Measurements from ENCODE around the gene AVEN. TPM values are rescaled to one million over a fixed set of nuclear protein-coding genes. Genes with fewer than 3 reads are reported as not detected.

The AVEN gene
- total RNA-seq, 2 experiments from 2014 or later = 13.1 to 13.4 TPM

DNA sequence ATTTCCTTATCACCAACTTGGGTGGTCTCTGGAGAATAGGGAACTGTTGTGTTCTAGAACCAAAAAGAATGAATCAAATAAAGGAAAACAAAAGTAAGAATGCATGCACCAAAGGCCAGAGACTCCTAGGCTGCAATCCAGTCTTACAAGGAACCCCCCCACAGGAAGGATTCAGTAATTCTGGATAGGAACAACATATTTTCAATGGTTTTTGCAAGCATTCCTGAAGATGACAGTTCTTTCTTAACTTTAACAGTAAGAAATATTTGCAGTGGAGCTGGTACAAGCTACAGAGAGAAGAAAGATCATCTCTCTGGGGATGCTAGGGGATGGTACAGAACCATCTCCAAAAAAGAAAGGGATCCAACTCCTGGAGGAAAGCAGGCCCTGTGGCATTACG, 186.9 kb downstream of the AVEN start:
- H3K27ac Mint-ChIP-seq = no peak overlapping the region
- CTCF ChIA-PET = no interaction called here
- H3K9me3 Mint-ChIP-seq = no peaks in the 10 kb centered on the region

DNA sequence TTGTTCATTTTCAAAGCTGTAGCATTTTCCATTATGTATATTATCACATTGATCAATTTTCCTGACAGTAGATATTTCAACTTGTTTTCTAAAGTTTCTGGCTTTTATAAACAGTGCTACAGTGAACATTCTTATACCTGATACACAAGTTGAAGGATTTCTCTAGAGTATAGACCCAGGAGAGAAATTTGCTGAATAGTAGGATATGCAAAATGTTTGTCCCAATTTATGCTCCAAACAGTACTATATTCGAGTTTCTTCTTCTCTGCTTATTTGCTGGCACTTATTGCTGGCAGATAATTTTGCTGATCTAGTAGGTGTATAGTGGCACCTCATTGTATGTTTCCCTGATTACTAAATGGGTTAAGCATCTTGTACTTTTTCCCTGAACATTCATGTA, 187.9 kb downstream of the AVEN start:
- CTCF ChIA-PET = no interaction called here
- no peaks in the 10 kb centered on the region for H3K9me3 Mint-ChIP-seq
- H3K4me1 Mint-ChIP-seq (ENCODE audit: low read depth) = no peaks in the 10 kb centered on the region
- H3K4me3 Mint-ChIP-seq = no peak overlapping the region
- no peaks in the 10 kb centered on the region for H3K27me3 Mint-ChIP-seq
- no peak overlapping the region for H3K27ac Mint-ChIP-seq
- POLR2A ChIA-PET = no interaction called here
- DNase-seq = no peak
- no peaks in the 10 kb centered on the region for H3K36me3 Mint-ChIP-seq
- intact Hi-C loops (cut with micrococcal nuclease) = no loop called here

More for the DNA sequence above, 186.9 kb downstream of the AVEN start:
- intact Hi-C loops (cut with micrococcal nuclease) = no loop called here
- no peak for DNase-seq
- Mint-ChIP-seq H3K36me3 (no peaks in the 10 kb centered on the region), H3K4me3 (no peak overlapping the region), H3K27me3 (no peaks in the 10 kb centered on the region), H3K4me1 (ENCODE audit: low read depth) (no peaks in the 10 kb centered on the region)
- POLR2A ChIA-PET = no interaction called here

DNA sequence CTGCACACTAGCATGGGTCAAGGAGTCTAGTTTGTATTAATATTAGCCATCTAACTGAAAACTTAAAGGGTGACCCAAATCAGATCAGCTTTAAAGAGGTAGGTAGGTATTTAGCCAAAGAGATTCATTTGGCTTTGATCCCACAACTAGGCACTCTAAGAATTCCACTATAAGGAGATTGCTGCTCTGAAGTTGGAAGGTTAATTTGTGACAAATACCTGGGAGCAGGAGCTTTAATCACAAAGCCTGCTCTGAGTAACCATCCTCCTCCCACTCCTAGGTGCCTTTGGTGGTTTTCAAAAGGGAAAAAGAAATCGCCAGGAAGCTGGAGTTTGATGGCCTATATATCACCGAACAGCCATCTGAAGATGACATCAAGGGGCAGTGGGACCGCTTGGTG, 191.0 kb downstream of the AVEN start:
- Mint-ChIP-seq H3K4me1 (ENCODE audit: low read depth) (no peaks in the 10 kb centered on the region), H3K27me3 (no peaks in the 10 kb centered on the region), H3K9me3 (no peaks in the 10 kb centered on the region), H3K27ac (no peak overlapping the region), H3K4me3 (no peak overlapping the region), H3K36me3 (no peaks in the 10 kb centered on the region)
- POLR2A ChIA-PET = no interaction called here
- CTCF ChIA-PET = no interaction called here
- DNase-seq = no peak
- intact Hi-C loops (cut with micrococcal nuclease) = no loop called here

DNA sequence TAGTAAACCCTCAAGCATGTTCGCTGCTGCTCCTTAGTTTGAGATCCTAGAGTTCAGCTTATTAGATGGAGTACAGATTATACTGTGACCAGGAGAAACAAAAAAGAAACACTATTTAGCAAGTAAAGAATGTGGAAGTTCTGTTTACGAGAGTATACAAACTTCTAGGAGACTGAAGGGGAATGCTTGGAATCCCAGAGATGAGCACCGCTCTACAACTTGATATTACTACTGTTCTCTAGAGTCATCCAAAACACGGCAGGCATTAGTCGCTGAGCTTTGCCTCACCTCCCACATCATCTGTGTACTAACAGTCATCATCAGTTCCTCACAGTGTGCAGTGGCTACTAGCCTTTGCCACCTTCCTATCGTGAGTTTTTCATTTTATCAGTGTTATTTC, 192.1 kb downstream of the AVEN start:
- DNase-seq = no peak
- H3K27ac Mint-ChIP-seq = no peak overlapping the region
- no peaks in the 10 kb centered on the region for H3K9me3 Mint-ChIP-seq
- ChIA-PET CTCF (no interaction called here), POLR2A (no interaction called here)
- no peaks in the 10 kb centered on the region for H3K36me3 Mint-ChIP-seq
- peaks cover 3% of the 10 kb centered on the region for H3K27me3 Mint-ChIP-seq
- H3K4me3 Mint-ChIP-seq = no peak overlapping the region
- intact Hi-C loops (cut with micrococcal nuclease) = no loop called here
- H3K4me1 Mint-ChIP-seq (ENCODE audit: low read depth) = no peaks in the 10 kb centered on the region

DNA sequence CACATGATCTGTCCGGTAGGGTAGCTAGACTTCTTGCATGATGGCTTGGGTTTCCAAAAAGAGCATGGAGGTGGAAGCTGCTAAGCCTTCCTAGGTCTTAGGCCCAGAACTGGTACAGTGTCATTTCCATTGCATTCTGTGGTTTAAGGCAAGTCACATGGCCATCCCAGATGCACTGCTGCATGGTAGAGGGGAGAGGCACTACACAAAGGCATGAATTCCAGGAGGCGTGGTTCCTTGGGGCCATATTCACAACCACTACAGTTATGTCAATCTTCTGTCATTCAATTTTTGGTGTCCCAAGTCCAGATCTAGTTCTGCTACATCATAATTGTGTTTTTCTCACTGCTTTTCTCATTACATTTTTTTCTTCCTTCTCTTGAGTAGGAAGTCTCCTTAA, 192.9 kb downstream of the AVEN start:
- ChIA-PET CTCF (no interaction called here), POLR2A (no interaction called here)
- no peak overlapping the region for H3K27ac Mint-ChIP-seq
- intact Hi-C loops (cut with micrococcal nuclease) = no loop called here
- DNase-seq = no peak
- no peaks in the 10 kb centered on the region for H3K4me1 Mint-ChIP-seq (ENCODE audit: low read depth)
- H3K4me3 Mint-ChIP-seq = no peak overlapping the region
- H3K36me3 Mint-ChIP-seq = no peaks in the 10 kb centered on the region
- no peaks in the 10 kb centered on the region for H3K9me3 Mint-ChIP-seq
- H3K27me3 Mint-ChIP-seq = peaks cover 3% of the 10 kb centered on the region

DNA sequence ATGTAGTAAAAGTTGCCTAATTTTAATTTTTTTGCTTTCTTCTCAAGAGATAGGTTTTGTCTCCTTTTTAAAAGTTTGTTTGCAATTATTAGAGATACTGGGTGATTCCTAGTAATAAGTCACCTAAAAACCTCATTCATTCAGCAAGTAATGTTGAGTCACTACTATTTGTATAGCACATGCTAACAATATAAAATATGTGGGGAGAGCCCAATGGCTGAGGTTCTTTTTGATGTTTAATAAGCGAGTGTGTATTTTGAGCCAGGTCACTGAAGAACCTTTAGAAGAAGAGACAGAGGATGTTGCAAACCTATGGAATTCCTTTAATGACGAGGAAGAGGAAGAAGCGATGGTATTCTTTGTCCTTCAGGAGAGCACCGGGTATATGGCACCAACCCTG, 194.4 kb downstream of the AVEN start:
- no peaks in the 10 kb centered on the region for H3K9me3 Mint-ChIP-seq
- no peaks in the 10 kb centered on the region for H3K4me1 Mint-ChIP-seq (ENCODE audit: low read depth)
- no peak for DNase-seq
- POLR2A ChIA-PET = no interaction called here
- H3K27ac Mint-ChIP-seq = no peak overlapping the region
- H3K36me3 Mint-ChIP-seq = no peaks in the 10 kb centered on the region
- H3K4me3 Mint-ChIP-seq = no peak overlapping the region
- CTCF ChIA-PET = no interaction called here
- intact Hi-C loops (cut with micrococcal nuclease) = no loop called here
- peaks cover 8% of the 10 kb centered on the region for H3K27me3 Mint-ChIP-seq

DNA sequence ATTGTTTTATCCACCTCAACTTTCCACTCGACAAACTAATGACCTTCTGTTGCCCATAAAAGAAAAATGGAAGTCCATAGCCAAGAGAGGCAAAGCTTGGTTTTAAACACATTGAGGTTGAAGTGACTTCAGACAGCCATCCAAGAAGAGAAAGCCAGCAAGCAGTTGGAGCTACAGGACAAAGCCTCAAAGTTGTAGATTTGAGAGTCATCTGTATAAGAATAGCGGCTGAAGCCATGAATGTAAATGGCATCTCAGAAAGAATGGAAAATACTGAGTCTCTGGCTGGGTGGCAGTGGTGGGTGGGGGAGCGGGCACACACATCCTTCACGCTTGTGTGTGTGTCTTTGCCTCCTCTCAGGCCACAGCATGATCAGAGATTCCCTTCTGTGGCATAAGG, 194.8 kb downstream of the AVEN start:
- no peak overlapping the region for H3K27ac Mint-ChIP-seq
- H3K27me3 Mint-ChIP-seq = peaks cover 8% of the 10 kb centered on the region
- POLR2A ChIA-PET = no interaction called here
- intact Hi-C loops (cut with micrococcal nuclease) = no loop called here
- H3K4me3 Mint-ChIP-seq = no peak overlapping the region
- no peaks in the 10 kb centered on the region for H3K9me3 Mint-ChIP-seq
- CTCF ChIA-PET = no interaction called here
- DNase-seq = no peak
- H3K4me1 Mint-ChIP-seq (ENCODE audit: low read depth) = no peaks in the 10 kb centered on the region
- H3K36me3 Mint-ChIP-seq = no peaks in the 10 kb centered on the region

DNA sequence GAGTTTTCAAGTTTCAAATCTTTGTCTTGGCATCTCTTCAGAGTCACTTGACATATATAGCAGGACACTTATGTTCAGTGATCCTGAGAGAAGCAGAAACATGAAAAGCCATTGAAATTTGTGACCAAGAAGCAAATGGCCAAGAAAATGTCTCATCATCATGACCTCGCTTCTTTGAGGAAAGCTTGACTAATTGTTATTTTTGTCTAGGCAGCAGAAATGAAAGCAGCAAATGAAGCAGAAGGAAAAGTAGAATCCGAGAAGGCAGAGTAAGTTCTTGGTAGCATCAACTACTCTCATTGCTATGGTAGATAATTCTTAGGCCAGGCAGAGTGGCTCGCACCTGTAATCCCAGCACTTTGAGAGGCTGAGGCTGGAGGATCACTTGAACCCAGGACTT, 198.4 kb downstream of the AVEN start:
- intact Hi-C loops (cut with micrococcal nuclease) = no loop called here
- H3K36me3 Mint-ChIP-seq = no peaks in the 10 kb centered on the region
- peaks cover 8% of the 10 kb centered on the region for H3K27me3 Mint-ChIP-seq
- H3K4me1 Mint-ChIP-seq (ENCODE audit: low read depth) = no peaks in the 10 kb centered on the region
- DNase-seq = no peak
- no peaks in the 10 kb centered on the region for H3K9me3 Mint-ChIP-seq
- ChIA-PET POLR2A (no interaction called here), CTCF (no interaction called here)
- H3K27ac Mint-ChIP-seq = no peak overlapping the region
- no peak overlapping the region for H3K4me3 Mint-ChIP-seq

DNA sequence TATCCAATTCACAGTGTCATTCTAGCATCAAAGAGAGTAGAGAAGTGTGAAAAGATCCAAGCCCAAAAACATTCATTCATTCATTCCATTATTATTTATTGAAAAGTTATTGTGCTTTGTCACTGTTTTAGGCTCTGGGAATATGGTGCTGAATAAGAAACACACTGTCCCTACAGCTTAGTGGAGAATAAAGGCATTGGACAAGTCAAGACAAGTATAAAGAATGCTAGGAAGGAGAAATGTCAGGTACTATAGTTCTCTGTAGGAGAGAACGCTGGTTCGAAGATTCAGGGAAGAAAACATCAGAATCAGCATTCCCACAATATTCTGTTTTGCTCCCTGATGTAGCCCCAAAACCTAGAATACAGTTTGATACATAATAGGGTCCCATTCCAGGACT, 199.5 kb downstream of the AVEN start:
- H3K36me3 Mint-ChIP-seq = no peaks in the 10 kb centered on the region
- no peaks in the 10 kb centered on the region for H3K9me3 Mint-ChIP-seq
- no peaks in the 10 kb centered on the region for H3K4me1 Mint-ChIP-seq (ENCODE audit: low read depth)
- no peak overlapping the region for H3K4me3 Mint-ChIP-seq
- no peak for DNase-seq
- H3K27ac Mint-ChIP-seq = no peak overlapping the region
- peaks cover 8% of the 10 kb centered on the region for H3K27me3 Mint-ChIP-seq
- intact Hi-C loops (cut with micrococcal nuclease) = no loop called here
- ChIA-PET CTCF (no interaction called here), POLR2A (no interaction called here)

DNA sequence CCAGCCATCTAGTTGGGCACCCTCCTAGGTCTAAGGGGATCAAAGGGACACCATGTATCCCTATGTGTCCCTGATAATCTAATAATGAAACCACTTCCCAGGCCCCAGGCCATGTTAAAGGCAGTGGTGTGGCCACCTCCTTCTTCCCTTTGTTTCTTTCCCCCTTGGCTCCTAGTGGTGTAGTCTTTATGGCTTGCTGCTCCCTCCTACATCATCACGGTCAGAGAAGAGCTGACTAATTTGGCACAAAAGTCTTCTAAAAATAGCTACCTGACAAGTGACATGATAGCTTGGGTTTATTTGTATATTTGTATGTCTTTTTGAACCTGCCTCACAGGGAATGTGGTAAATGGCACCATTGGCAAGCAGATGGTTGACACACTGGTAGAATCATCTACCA, 201.7 kb downstream of the AVEN start:
- CTCF ChIA-PET = no interaction called here
- intact Hi-C loops (cut with micrococcal nuclease) = no loop called here
- no peaks in the 10 kb centered on the region for H3K36me3 Mint-ChIP-seq
- H3K4me3 Mint-ChIP-seq = no peak overlapping the region
- no peaks in the 10 kb centered on the region for H3K9me3 Mint-ChIP-seq
- no peaks in the 10 kb centered on the region for H3K4me1 Mint-ChIP-seq (ENCODE audit: low read depth)
- DNase-seq = no peak
- peaks cover 6% of the 10 kb centered on the region for H3K27me3 Mint-ChIP-seq
- POLR2A ChIA-PET = no interaction called here
- H3K27ac Mint-ChIP-seq = no peak overlapping the region

DNA sequence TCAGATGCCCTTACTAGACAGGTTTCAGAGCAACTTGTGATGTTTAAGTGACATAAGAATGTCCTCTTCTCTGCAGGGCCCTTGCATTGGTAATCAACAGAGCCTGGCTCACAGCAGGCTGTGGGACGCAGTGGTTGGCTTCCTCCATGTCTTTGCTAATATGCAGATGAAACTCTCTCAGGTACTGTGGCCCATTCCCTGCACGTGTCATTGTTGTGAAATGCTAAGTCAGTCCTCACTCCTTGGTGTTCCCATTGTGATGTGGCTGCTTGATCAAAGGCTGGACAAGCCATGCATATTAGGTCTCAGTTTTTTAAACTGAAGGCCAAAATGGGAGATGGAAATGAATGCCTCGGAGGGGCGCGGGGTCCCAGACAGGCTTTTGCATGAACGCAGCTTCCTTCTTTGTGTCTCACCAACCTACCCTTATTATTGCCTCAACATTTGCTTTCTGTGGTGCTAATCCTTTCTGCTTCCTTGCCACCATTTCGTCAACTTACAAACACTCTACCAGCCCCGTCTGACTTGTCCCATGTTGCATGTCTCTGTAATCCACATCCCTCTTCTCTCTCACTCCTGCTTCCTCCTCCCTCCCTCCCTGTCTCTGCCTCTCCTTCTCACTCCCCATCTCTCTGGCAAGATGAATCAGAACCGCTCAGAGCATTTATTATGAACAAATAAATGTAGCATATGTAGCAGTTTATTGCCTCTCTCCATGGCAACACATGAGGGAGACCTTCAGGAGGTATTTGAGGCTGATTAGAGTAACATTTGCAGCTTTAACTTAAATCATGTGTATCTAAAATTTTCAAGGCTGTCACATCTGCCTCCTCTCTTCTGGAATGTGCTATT, 203.9 kb downstream of the AVEN start:
- no peak overlapping the region for H3K4me3 Mint-ChIP-seq
- H3K27me3 Mint-ChIP-seq = peaks cover 3% of the 10 kb centered on the region
- ChIA-PET POLR2A (no interaction called here), CTCF (no interaction called here)
- no peaks in the 10 kb centered on the region for H3K36me3 Mint-ChIP-seq
- H3K4me1 Mint-ChIP-seq (ENCODE audit: low read depth) = no peaks in the 10 kb centered on the region
- no peak for DNase-seq
- H3K27ac Mint-ChIP-seq = no peak overlapping the region
- intact Hi-C loops (cut with micrococcal nuclease) = no loop called here
- no peaks in the 10 kb centered on the region for H3K9me3 Mint-ChIP-seq

DNA sequence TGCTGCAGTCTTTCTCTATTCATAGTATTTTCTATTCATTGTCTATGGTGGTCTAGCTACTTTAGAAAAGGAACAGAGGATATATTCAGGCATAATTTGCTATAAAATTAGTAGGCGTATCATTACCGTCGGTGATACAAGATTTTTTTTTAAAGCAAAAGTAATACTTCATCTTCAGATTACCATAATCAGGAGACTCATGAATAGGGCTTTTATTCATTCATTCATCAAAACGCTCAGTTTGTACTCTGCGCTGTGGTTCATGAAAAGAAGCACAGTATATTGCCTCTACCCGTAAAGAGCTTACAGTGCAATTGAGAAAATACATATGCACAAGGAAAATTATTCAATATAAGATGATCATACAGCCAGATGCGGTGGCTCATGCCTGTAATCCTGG, 207.4 kb downstream of the AVEN start:
- CTCF ChIA-PET = no interaction called here
- Mint-ChIP-seq H3K9me3 (no peaks in the 10 kb centered on the region), H3K4me1 (ENCODE audit: low read depth) (no peaks in the 10 kb centered on the region), H3K36me3 (no peaks in the 10 kb centered on the region), H3K27ac (no peak overlapping the region), H3K27me3 (no peaks in the 10 kb centered on the region), H3K4me3 (no peak overlapping the region)
- intact Hi-C loops (cut with micrococcal nuclease) = no loop called here
- no peak for DNase-seq
- POLR2A ChIA-PET = no interaction called here

DNA sequence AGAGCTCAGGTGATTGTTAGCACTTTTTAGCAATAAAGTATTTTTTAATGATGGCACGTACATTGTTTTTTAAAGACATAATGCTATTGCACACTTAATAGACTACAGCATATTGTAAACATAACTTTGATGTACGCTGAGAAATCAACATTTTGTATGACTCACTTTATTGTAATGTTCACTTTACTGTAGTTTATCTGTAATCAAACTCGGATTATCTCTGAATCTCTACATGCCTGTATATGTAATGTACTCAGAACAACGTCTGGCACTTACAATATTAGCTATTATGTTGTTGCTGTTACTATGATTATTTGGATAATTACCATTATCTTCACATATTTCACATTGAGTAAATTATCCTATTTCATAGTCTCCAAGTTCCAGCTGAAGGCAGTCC, 208.7 kb downstream of the AVEN start:
- no peak for DNase-seq
- no peak overlapping the region for H3K27ac Mint-ChIP-seq
- H3K27me3 Mint-ChIP-seq = no peaks in the 10 kb centered on the region
- H3K36me3 Mint-ChIP-seq = no peaks in the 10 kb centered on the region
- intact Hi-C loops (cut with micrococcal nuclease) = no loop called here
- no peaks in the 10 kb centered on the region for H3K4me1 Mint-ChIP-seq (ENCODE audit: low read depth)
- ChIA-PET POLR2A (no interaction called here), CTCF (no interaction called here)
- no peaks in the 10 kb centered on the region for H3K9me3 Mint-ChIP-seq
- no peak overlapping the region for H3K4me3 Mint-ChIP-seq
